Erythroblast (primary cell): Measurements from ENCODE around the gene CKS1B.

Source experiments
- GATA1 ChIP-seq: IDR thresholded peaks from 2 replicates; pipeline ENCODE4 v1.6.1; 2011; ENCODE audit warnings: low read depth, mild to moderate bottlenecking, control low read depth, low read length, moderate library complexity
- POLR2A ChIP-seq: IDR thresholded peaks from 2 replicates; pipeline ENCODE4 v1.6.1; 2011; ENCODE audit warnings: mild to moderate bottlenecking, low read length

DNA sequence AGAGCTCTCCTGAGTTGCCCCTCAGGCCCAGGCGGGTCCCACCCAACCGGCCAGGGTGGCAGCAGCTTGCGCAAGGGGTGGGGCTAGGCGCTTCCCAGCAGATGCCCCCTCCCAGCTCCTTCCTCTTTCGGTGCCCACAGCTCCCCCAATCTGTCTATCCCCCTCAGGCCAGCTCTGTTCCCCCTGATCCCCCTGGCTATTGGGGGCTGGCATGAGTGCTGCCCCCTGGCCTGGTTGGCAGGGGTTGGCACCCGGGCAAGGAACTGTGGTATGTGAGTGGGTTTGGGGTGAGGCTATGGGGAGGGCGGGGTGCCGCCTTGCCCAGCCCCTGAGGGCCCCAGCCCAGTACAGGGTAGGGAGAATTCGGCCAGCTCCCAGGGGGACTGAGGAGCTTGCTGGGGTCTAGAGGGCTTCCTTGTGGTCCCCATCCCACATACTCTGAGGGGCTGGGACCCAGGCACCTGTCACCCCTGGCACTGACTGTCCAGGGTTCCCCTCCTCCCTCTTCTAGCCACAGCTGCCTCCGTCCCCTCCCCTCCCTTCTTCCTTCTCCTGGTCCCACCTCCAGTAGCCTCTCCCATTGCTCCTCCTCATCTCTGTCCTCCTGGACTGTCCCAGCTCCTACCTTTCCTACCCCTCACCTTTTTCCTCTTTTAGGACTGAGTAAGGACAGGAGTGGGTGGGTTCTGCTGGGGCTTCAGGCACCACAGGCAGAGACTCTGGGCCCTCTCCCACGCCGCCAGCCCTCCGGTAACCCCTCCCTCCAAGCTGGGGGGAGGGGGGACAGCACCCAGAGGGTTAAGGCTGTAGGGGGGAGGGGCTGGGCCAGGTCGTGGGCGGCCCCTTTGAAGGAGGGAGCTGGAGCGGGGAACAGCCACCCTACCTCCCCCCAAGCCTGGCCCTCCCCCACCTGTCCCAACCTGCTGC, 33.8 kb downstream of the CKS1B start:
- no peak for TF ChIP-seq GATA1
- TF ChIP-seq POLR2A, result no peak
